GM23248 (cell line): Measurements from ENCODE around the gene NCBP1. TPM values are rescaled to one million over a fixed set of nuclear protein-coding genes. Genes with fewer than 3 reads are reported as not detected.

Source experiments
- DNase-seq: peaks from one replicate; pipeline ENCODE4 v3.0.0-alpha.2; 2015
- H2AFZ ChIP-seq: fragments of 200-600 bp; sonication (generic); 2 replicates; pipeline ENCODE4 v1.6.1; 2016; ENCODE audit warnings: antibody characterized with exemption
- H3F3A ChIP-seq: fragments of 200-600 bp; sonication (generic); 2 replicates; pipeline ENCODE4 v1.6.1; 2016; ENCODE audit warnings: mild to moderate bottlenecking, antibody characterized with exemption, mixed run types; ENCODE audit not compliant: insufficient read depth
- H3K27ac ChIP-seq: fragments of 200-600 bp; sonication (generic); 2 replicates; pipeline ENCODE4 v1.5.1; 2016; ENCODE audit warnings: mild to moderate bottlenecking
- H3K27me3 ChIP-seq: fragments of 200-600 bp; sonication (generic); replicated peaks from 2 replicates; pipeline ENCODE4 v1.6.1; 2016; ENCODE audit warnings: mild to moderate bottlenecking; ENCODE audit not compliant: insufficient read depth
- H3K36me3 ChIP-seq: fragments of 200-600 bp; sonication (generic); 2 replicates; pipeline ENCODE4 v1.6.1; 2016; ENCODE audit warnings: low read depth, mild to moderate bottlenecking
- H3K4me1 ChIP-seq: fragments of 200-600 bp; sonication (generic); 2 replicates; pipeline ENCODE4 v1.6.1; 2016; ENCODE audit warnings: mild to moderate bottlenecking; ENCODE audit not compliant: insufficient read depth
- H3K4me2 ChIP-seq: fragments of 200-600 bp; sonication (generic); one replicate; pipeline ENCODE4 v1.6.1; 2016; ENCODE audit warnings: mild to moderate bottlenecking; ENCODE audit not compliant: unreplicated experiment
- H3K4me3 ChIP-seq: fragments of 200-600 bp; sonication (generic); 2 replicates; pipeline ENCODE4 v1.5.1; 2016; ENCODE audit warnings: mild to moderate bottlenecking
- H3K79me2 ChIP-seq: fragments of 200-600 bp; sonication (generic); 2 replicates; pipeline ENCODE4 v1.6.1; 2016; ENCODE audit warnings: mild to moderate bottlenecking; ENCODE audit not compliant: insufficient read depth
- H3K9ac ChIP-seq: fragments of 200-600 bp; sonication (generic); 2 replicates; pipeline ENCODE4 v1.6.1; 2016; ENCODE audit warnings: mild to moderate bottlenecking
- H3K9me2 ChIP-seq: fragments of 200-600 bp; sonication (generic); 2 replicates; pipeline ENCODE4 v1.6.1; 2016; ENCODE audit warnings: mixed run types, mild to moderate bottlenecking, moderate library complexity; ENCODE audit not compliant: insufficient read depth
- H3K9me3 ChIP-seq: fragments of 200-600 bp; sonication (generic); one replicate; pipeline ENCODE4 v1.6.1; 2017; ENCODE audit warnings: low read depth
- H4K20me1 ChIP-seq: fragments of 200-600 bp; sonication (generic); 2 replicates; pipeline ENCODE4 v1.6.0; 2016; ENCODE audit not compliant: insufficient read depth
- EZH2 ChIP-seq: fragments of 200-600 bp; sonication (generic); IDR thresholded peaks from 2 replicates; pipeline ENCODE4 v1.6.1; 2018; ENCODE audit warnings: antibody characterized with exemption, mild to moderate bottlenecking; ENCODE audit not compliant: insufficient read depth, poor library complexity, severe bottlenecking
- EZH2phosphoT487 ChIP-seq: fragments of 200-600 bp; sonication (generic); IDR thresholded peaks from 2 replicates; pipeline ENCODE4 v1.6.1; 2018; ENCODE audit warnings: antibody characterized with exemption, moderate library complexity, mild to moderate bottlenecking, low read depth; ENCODE audit not compliant: insufficient read depth
- WGBS, 2 experiments: methylation state at CpG; one replicate each; pipeline ENCODE4 v1.1.6; 2015 to 2017; ENCODE audit warnings: low lambda C conversion rate in 2 of 2, low coverage in 1 of 2; ENCODE audit errors: missing lambda C conversion rate in 2 of 2; 5-methylcytosine and 5-hydroxymethylcytosine counted together
- in situ Hi-C: fragments of 300-500 bp; cut with MboI; formaldehyde crosslinking; loops from 2 replicates; pipeline ENCODE4 v1.15.0; 2020
- polyA plus RNA-seq: library from polyadenylated mRNA; unstranded; fragments of >200 nt; fragmentation: Nextera tagmentation; extraction: Ambion mirVana; gene quantifications from 2 replicates; pipeline ENCODE4 v1.2.1, GENCODE V29; 2016
- total RNA-seq: library from RNA; depleted of rRNA; stranded (reverse); fragments of >200 nt; shearing (Covaris generic); gene quantifications from 2 replicates; pipeline ENCODE4 v1.2.3, GENCODE V29; 2014

The NCBP1 gene
- total and polyA plus RNA-seq, 2 experiments from 2014 or later = 28.1 to 31.8 TPM

DNA sequence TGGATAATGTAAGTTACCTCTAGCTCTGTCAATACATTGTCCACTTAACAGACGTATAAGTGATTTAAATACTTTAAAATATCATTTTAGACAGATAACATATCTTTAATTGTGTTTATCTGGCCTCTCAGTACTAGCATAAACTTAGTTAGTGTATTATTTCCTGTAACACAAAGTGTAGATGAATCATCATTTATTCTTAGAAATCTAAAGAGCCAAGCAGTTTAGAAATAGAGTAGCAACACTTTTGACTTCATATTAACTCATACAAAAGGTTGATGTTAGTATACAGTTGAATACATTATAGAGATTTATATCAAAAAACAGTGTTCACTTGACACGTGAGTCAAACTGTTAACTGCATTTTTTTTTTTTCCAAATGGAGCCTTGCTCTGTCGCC, 18.0 kb downstream of the NCBP1 start:
- H2AFZ ChIP-seq = no peak overlapping the region
- H3F3A ChIP-seq = no peaks in the 10 kb centered on the region; the same call in 1 of the 2 replicates
- H3K27ac ChIP-seq = no peak overlapping the region
- no peak overlapping the region for H3K4me2 ChIP-seq
- H3K4me3 ChIP-seq = no peak overlapping the region
- no peak overlapping the region for H3K9ac ChIP-seq
- H3K9me2 ChIP-seq = no peaks in the 10 kb centered on the region
- peaks cover 8% of the 10 kb centered on the region for H3K4me1 ChIP-seq
- WGBS, 2 experiments = 95% methylated on average over 3 of the region's 3 CpGs
- no peaks in the 10 kb centered on the region for H4K20me1 ChIP-seq
- TF ChIP-seq EZH2 = no peak
- no peak for TF ChIP-seq EZH2phosphoT487
- H3K27me3 ChIP-seq = no peaks in the 10 kb centered on the region
- no peaks in the 10 kb centered on the region for H3K9me3 ChIP-seq
- in situ Hi-C loops = no loop called here
- peaks cover 78% of the 10 kb centered on the region for H3K36me3 ChIP-seq
- DNase-seq = peak; percentile 26
- peaks cover 32% of the 10 kb centered on the region for H3K79me2 ChIP-seq

GRCh38 chr9:97658707-97659106, 25.1 kb downstream of the NCBP1 start:
- Histone ChIP-seq H3F3A (no peaks in the 10 kb centered on the region), H3K9me2 (no peaks in the 10 kb centered on the region), H3K9me3 (no peaks in the 10 kb centered on the region), H3K9ac (no peak overlapping the region), H4K20me1 (no peaks in the 10 kb centered on the region), H3K27me3 (no peaks in the 10 kb centered on the region), H2AFZ (no peak overlapping the region), H3K4me2 (no peak overlapping the region), H3K27ac (no peak overlapping the region), H3K4me1 (no peaks in the 10 kb centered on the region), H3K4me3 (no peak overlapping the region), H3K36me3 (peaks cover 88% of the 10 kb centered on the region), H3K79me2 (peaks cover 12% of the 10 kb centered on the region; the same call in 1 of the 2 replicates)
- TF ChIP-seq EZH2phosphoT487 (no peak), EZH2 (no peak)
- in situ Hi-C loops = no loop called here
- 53 to 56% methylated on average over 1 of the region's 1 CpG for WGBS, 2 experiments
- no peak for DNase-seq

DNA sequence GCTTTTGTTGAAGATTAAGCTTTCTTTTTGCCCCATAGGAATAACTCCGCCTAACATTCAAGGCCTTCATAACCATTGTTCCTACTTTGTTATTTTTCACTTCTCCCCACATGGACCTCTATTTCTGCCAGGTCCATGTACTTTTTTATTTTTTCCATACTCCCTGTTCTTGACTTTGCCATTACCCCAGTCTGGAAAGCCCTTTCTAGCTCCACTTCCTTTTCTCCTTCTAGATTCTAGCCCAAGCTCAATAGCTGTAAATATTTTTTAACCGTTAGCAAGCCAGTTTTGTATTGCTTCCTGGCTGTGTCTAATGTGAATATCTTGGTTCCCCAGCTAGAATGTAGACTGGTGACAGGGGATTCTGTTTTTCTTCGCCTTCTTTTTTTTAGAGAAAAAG, 26.1 kb downstream of the NCBP1 start:
- in situ Hi-C loops = no loop called here
- H3F3A ChIP-seq = no peaks in the 10 kb centered on the region
- H4K20me1 ChIP-seq = no peaks in the 10 kb centered on the region
- DNase-seq = no peak
- no peaks in the 10 kb centered on the region for H3K4me1 ChIP-seq
- H3K9me3 ChIP-seq = no peaks in the 10 kb centered on the region
- no peak overlapping the region for H3K4me2 ChIP-seq
- WGBS, 2 experiments = 84 to 92% methylated on average over 3 of the region's 3 CpGs
- no peak overlapping the region for H2AFZ ChIP-seq
- no peak for TF ChIP-seq EZH2phosphoT487
- no peak for TF ChIP-seq EZH2
- H3K27me3 ChIP-seq = no peaks in the 10 kb centered on the region
- no peak overlapping the region for H3K4me3 ChIP-seq
- H3K9me2 ChIP-seq = no peaks in the 10 kb centered on the region
- no peak overlapping the region for H3K27ac ChIP-seq
- peaks cover 12% of the 10 kb centered on the region; the same call in 1 of the 2 replicates for H3K79me2 ChIP-seq
- H3K9ac ChIP-seq = no peak overlapping the region
- H3K36me3 ChIP-seq = peaks cover 88% of the 10 kb centered on the region

- Histone ChIP-seq H3K79me2 (peaks cover 12% of the 10 kb centered on the region; the same call in 1 of the 2 replicates), H3K4me2 (no peak overlapping the region), H3K4me1 (no peaks in the 10 kb centered on the region), H3K27me3 (no peaks in the 10 kb centered on the region), H3K9ac (no peak overlapping the region), H3K9me2 (no peaks in the 10 kb centered on the region), H3F3A (no peaks in the 10 kb centered on the region), H4K20me1 (no peaks in the 10 kb centered on the region), H3K27ac (no peak overlapping the region), H2AFZ (no peak overlapping the region), H3K4me3 (no peak overlapping the region), H3K36me3 (peaks cover 88% of the 10 kb centered on the region), H3K9me3 (no peaks in the 10 kb centered on the region)
- DNase-seq = no peak
- TF ChIP-seq EZH2 = no peak
- no peak for TF ChIP-seq EZH2phosphoT487
- 81 to 86% methylated on average over 5 of the region's 5 CpGs for WGBS, 2 experiments
- in situ Hi-C loops = no loop called here
These were observed 26.7 kb downstream of the NCBP1 start for GRCh38 chr9:97660340-97660739.

GRCh38 chr9:97660847-97661246, 27.2 kb downstream of the NCBP1 start:
- no peak overlapping the region for H3K9ac ChIP-seq
- peaks cover 85% of the 10 kb centered on the region for H3K36me3 ChIP-seq
- H4K20me1 ChIP-seq = no peaks in the 10 kb centered on the region
- no peak overlapping the region for H3K27ac ChIP-seq
- TF ChIP-seq EZH2phosphoT487 = no peak
- no peak for TF ChIP-seq EZH2
- no peak overlapping the region for H3K4me2 ChIP-seq
- H3K4me1 ChIP-seq = no peaks in the 10 kb centered on the region
- no peaks in the 10 kb centered on the region for H3K9me2 ChIP-seq
- H3K9me3 ChIP-seq = no peaks in the 10 kb centered on the region
- in situ Hi-C loops = no loop called here
- no peak overlapping the region for H3K4me3 ChIP-seq
- H3K79me2 ChIP-seq = peaks cover 12% of the 10 kb centered on the region; the same call in 1 of the 2 replicates
- DNase-seq = no peak
- no peaks in the 10 kb centered on the region for H3K27me3 ChIP-seq
- no peak overlapping the region for H2AFZ ChIP-seq
- no peaks in the 10 kb centered on the region for H3F3A ChIP-seq
- 92 to 98% methylated on average over 2 of the region's 2 CpGs for WGBS, 2 experiments
